H1 (cell line): ENCODE data around the gene DCUN1D2. TPM values are rescaled to one million over a fixed set of nuclear protein-coding genes. Genes with fewer than 3 reads are reported as not detected.

Experiments used
- CTCF ChIA-PET: fragments of 300-600 bp; sonication (Branson Sonifier 250); formaldehyde crosslinking; loops from one replicate; lab custom pipeline; 2021; ENCODE audit not compliant: partially characterized antibody; lab: Charles Lee
- POLR2A ChIA-PET: fragments of 300-600 bp; sonication (Branson Sonifier 250); formaldehyde crosslinking; loops from one replicate; lab custom pipeline; 2021; ENCODE audit warnings: inconsistent platforms; ENCODE audit not compliant: partially characterized antibody; lab: Charles Lee
- DNase-seq, 2 experiments: peaks; one replicate each; pipeline versions ENCODE4 v3.0.0 to v3.0.0-alpha.2; 2010 to 2022; ENCODE audit warnings: low spot score in 2 of 2, low read depth in 1 of 2, mixed read lengths in 1 of 2
- FAIRE-seq: peaks from 2 replicates; lab custom pipeline; 2011; peaks lifted over from hg19 to GRCh38; lab: Jason Lieb, UNC
- H2AFZ ChIP-seq: 2 replicates; pipeline ENCODE4 v1.8.1; 2012; ENCODE audit warnings: low read length, inconsistent platforms
- H2AK5ac ChIP-seq: 2 replicates; pipeline ENCODE4 v1.6.1; 2013; ENCODE audit warnings: low read depth, low read length
- H2BK120ac ChIP-seq: replicated peaks from 2 replicates; pipeline ENCODE3; 2013; ENCODE audit warnings: low read depth, low read length, inconsistent platforms
- H2BK12ac ChIP-seq: 2 replicates; pipeline ENCODE4 v1.6.1; 2013; ENCODE audit warnings: low read depth, low read length
- H2BK15ac ChIP-seq: 2 replicates; pipeline ENCODE4 v1.6.1; 2013; ENCODE audit warnings: low read length
- H2BK20ac ChIP-seq: 2 replicates; pipeline ENCODE4 v1.6.1; 2013; ENCODE audit warnings: low read length
- H2BK5ac ChIP-seq: 2 replicates; pipeline ENCODE4 v1.6.1; 2013; ENCODE audit warnings: low read depth, low read length
- H3K14ac ChIP-seq: 2 replicates; pipeline ENCODE4 v1.6.1; 2013; ENCODE audit warnings: inconsistent platforms; ENCODE audit not compliant: insufficient read length
- H3K18ac ChIP-seq: 2 replicates; pipeline ENCODE4 v1.6.1; 2013; ENCODE audit warnings: low read length; ENCODE audit errors: extremely low read depth
- H3K23ac ChIP-seq: 2 replicates; pipeline ENCODE4 v1.6.1; 2013; ENCODE audit warnings: inconsistent platforms; ENCODE audit not compliant: insufficient read length
- H3K23me2 ChIP-seq: 2 replicates; pipeline ENCODE4 v1.6.1; 2013; ENCODE audit warnings: low read depth, low read length
- H3K27ac ChIP-seq: 2 replicates; pipeline ENCODE4 v1.6.1; 2011; ENCODE audit warnings: low read depth, low read length, inconsistent platforms
- H3K27me3 ChIP-seq, 4 experiments: replicated peaks in 1 of 4; 1 replicate in 1 of 4; 2 replicates in 3 of 4; pipeline versions ENCODE4 v1.6.1 to v1.8.1; 2011 to 2013; ENCODE audit warnings: low read length in 3 of 4, mild to moderate bottlenecking in 3 of 4, inconsistent platforms in 2 of 4, mixed read lengths in 2 of 4, moderate library complexity in 1 of 4; ENCODE audit not compliant: control insufficient read depth in 3 of 4, insufficient read depth in 3 of 4; ENCODE audit errors: extremely low read depth in 1 of 4
- H3K36me3 ChIP-seq, 4 experiments: 2 replicates each; pipeline versions ENCODE4 v1.6.1 to v1.8.1; 2011 to 2013; ENCODE audit warnings: mild to moderate bottlenecking in 4 of 4, low read length in 3 of 4, moderate library complexity in 2 of 4, control low read depth in 1 of 4, inconsistent platforms in 1 of 4; ENCODE audit not compliant: insufficient read depth in 4 of 4, control insufficient read depth in 2 of 4
- H3K4ac ChIP-seq: replicated peaks from 2 replicates; pipeline ENCODE3; 2013; ENCODE audit warnings: low read length, low read depth, mixed read lengths, inconsistent platforms; ENCODE audit not compliant: insufficient read length
- H3K4me1 ChIP-seq, 4 experiments: replicated peaks in 1 of 4; 1 replicate in 1 of 4; 2 replicates in 3 of 4; pipeline versions ENCODE4 v1.6.1 to v1.8.1; 2011 to 2013; ENCODE audit warnings: low read length in 3 of 4, inconsistent platforms in 2 of 4, mixed read lengths in 1 of 4; ENCODE audit not compliant: insufficient read depth in 4 of 4, control insufficient read depth in 3 of 4
- H3K4me2 ChIP-seq, 2 experiments: 2 replicates each; pipeline versions ENCODE4 v1.6.1 to v1.8.1; 2011 to 2013; ENCODE audit warnings: low read depth in 2 of 2, low read length in 2 of 2, control low read depth in 1 of 2, inconsistent platforms in 1 of 2, mild to moderate bottlenecking in 1 of 2; ENCODE audit not compliant: insufficient read depth in 1 of 2
- H3K4me3 ChIP-seq, 4 experiments: fragments of 200-600, 300-600 bp in 1 of 4; sonication (generic), shearing (Covaris generic), sonication (Bioruptor Twin) in 1 of 4; 2 replicates each; pipeline versions ENCODE4 v1.5.1 to v1.8.1; 2011 to 2016; ENCODE audit warnings: low read length in 4 of 4, low read depth in 3 of 4, control low read depth in 2 of 4, inconsistent platforms in 2 of 4, mild to moderate bottlenecking in 2 of 4, mixed read lengths in 1 of 4, moderate library complexity in 1 of 4; ENCODE audit not compliant: insufficient read depth in 2 of 4; ENCODE audit errors: extremely low read depth in 1 of 4
- H3K56ac ChIP-seq: replicated peaks from 2 replicates; pipeline ENCODE3; 2013; ENCODE audit warnings: low read depth, mild to moderate bottlenecking, mixed read lengths, low read length, inconsistent platforms; ENCODE audit not compliant: insufficient read length
- H3K79me1 ChIP-seq: 2 replicates; pipeline ENCODE4 v1.6.1; 2013; ENCODE audit warnings: low read depth, low read length, control low read depth
- H3K79me2 ChIP-seq, 2 experiments: 2 replicates each; pipeline versions ENCODE4 v1.6.1 to v1.8.1; 2012 to 2013; ENCODE audit warnings: low read length in 2 of 2, mild to moderate bottlenecking in 2 of 2, inconsistent platforms in 1 of 2; ENCODE audit not compliant: insufficient read depth in 2 of 2, control insufficient read depth in 1 of 2
- H3K9ac ChIP-seq, 4 experiments: replicated peaks in 1 of 4; 1 replicate in 1 of 4; 2 replicates in 3 of 4; pipeline versions ENCODE4 v1.6.1 to v1.8.1; 2011 to 2013; ENCODE audit warnings: low read depth in 3 of 4, low read length in 3 of 4, control low read depth in 2 of 4, mild to moderate bottlenecking in 2 of 4, moderate library complexity in 2 of 4, inconsistent platforms in 1 of 4; ENCODE audit errors: extremely low read depth in 1 of 4
- H3K9me3 ChIP-seq, 2 experiments: 2 replicates each; pipeline versions ENCODE4 v1.6.1 to v1.8.1; 2012 to 2013; ENCODE audit warnings: mild to moderate bottlenecking in 2 of 2, moderate library complexity in 2 of 2, control low read depth in 1 of 2, inconsistent platforms in 1 of 2, low read depth in 1 of 2, low read length in 1 of 2, mixed read lengths in 1 of 2; ENCODE audit not compliant: insufficient read depth in 2 of 2
- H4K20me1 ChIP-seq, 2 experiments: replicated peaks in 1 of 2; 2 replicates each; pipeline versions ENCODE3 to v1.8.1; 2011 to 2013; ENCODE audit warnings: inconsistent platforms in 2 of 2, low read length in 2 of 2, mild to moderate bottlenecking in 1 of 2; ENCODE audit not compliant: insufficient read depth in 2 of 2, control insufficient read depth in 1 of 2
- H4K5ac ChIP-seq: 2 replicates; pipeline ENCODE4 v1.6.1; 2013; ENCODE audit warnings: low read length, low read depth, mixed read lengths, inconsistent platforms; ENCODE audit not compliant: insufficient read length
- H4K8ac ChIP-seq: 2 replicates; pipeline ENCODE4 v1.8.0; 2013; ENCODE audit warnings: mild to moderate bottlenecking, moderate library complexity, low read length, inconsistent platforms; ENCODE audit not compliant: insufficient read depth; ENCODE audit errors: extremely low read depth
- H4K91ac ChIP-seq: replicated peaks from 2 replicates; pipeline ENCODE3; 2013; ENCODE audit warnings: low read length, mixed read lengths, inconsistent platforms; ENCODE audit not compliant: insufficient read length
- BACH1 ChIP-seq: IDR thresholded peaks from 2 replicates; pipeline ENCODE4 v1.6.1; 2012; ENCODE audit warnings: low read length, improper control_type of control experiment
- BRCA1 ChIP-seq: IDR thresholded peaks from 2 replicates; pipeline ENCODE4 v1.6.1; 2012; ENCODE audit warnings: low read depth, low read length, improper control_type of control experiment
- CHD1 ChIP-seq: IDR thresholded peaks from 2 replicates; pipeline ENCODE4 v1.6.1; 2012; ENCODE audit warnings: low read depth, low read length, improper control_type of control experiment
- CREB1 ChIP-seq: IDR thresholded peaks from 2 replicates; pipeline ENCODE4 v1.6.1; 2012; ENCODE audit warnings: inconsistent platforms
- HDAC2 ChIP-seq, 2 experiments: fragments of 300-600 bp in 1 of 2; sonication (generic) in 1 of 2; IDR thresholded peaks; 2 replicates each; pipeline ENCODE4 v1.6.1; 2011 to 2012; ENCODE audit warnings: low read depth in 2 of 2, low read length in 2 of 2, mild to moderate bottlenecking in 2 of 2, moderate library complexity in 2 of 2, borderline replicate concordance in 1 of 2, inconsistent platforms in 1 of 2
- PHF8 ChIP-seq: fragments of 200-600 bp; sonication (generic); conservative IDR thresholded peaks from 2 replicates; pipeline ENCODE4 v1.7.1; 2012; ENCODE audit warnings: low read depth, mild to moderate bottlenecking, inconsistent platforms, low read length, moderate library complexity
- POLR2AphosphoS5 ChIP-seq: IDR thresholded peaks from 2 replicates; pipeline ENCODE4 v1.6.1; 2011; ENCODE audit warnings: low read depth, low read length
- SP1 ChIP-seq: IDR thresholded peaks from 2 replicates; pipeline ENCODE4 v1.6.1; 2011; ENCODE audit warnings: low read depth, low read length
- SP2 ChIP-seq: IDR thresholded peaks from 2 replicates; pipeline ENCODE4 v1.6.1; 2012; ENCODE audit warnings: mild to moderate bottlenecking, low read length, inconsistent platforms
- TEAD4 ChIP-seq: IDR thresholded peaks from 2 replicates; pipeline ENCODE4 v1.6.1; 2012; ENCODE audit warnings: low read depth, low read length, inconsistent platforms, mixed read lengths
- WGBS, 2 experiments: shearing (Covaris generic) in 1 of 2; methylation state at CpG; one replicate each; pipeline versions ENCODE4 v1.1.6 to v1.1.7; 2013 to 2015; ENCODE audit warnings: low lambda C conversion rate in 2 of 2, mixed read lengths in 2 of 2, inconsistent platforms in 1 of 2, low coverage in 1 of 2, missing lambda C conversion rate in 1 of 2; ENCODE audit not compliant: insufficient replicate concordance in 2 of 2, insufficient coverage in 1 of 2, insufficient read length in 1 of 2; ENCODE audit errors: extremely low coverage in 1 of 2, missing lambda C conversion rate in 1 of 2; 5-methylcytosine and 5-hydroxymethylcytosine counted together
- polyA plus RNA-seq, 7 experiments: library from polyadenylated mRNA; depleted of rRNA in 3 of 7; stranded (reverse) in 5 of 7; unstranded in 2 of 7; fragments of >200 nt in 5 of 7; fragments of 200-250 nt in 2 of 7; gene quantifications; 1 replicate in 5 of 7; 2 replicates in 1 of 7; 4 replicates in 1 of 7; pipeline versions ENCODE4 v1.2.1 to v1.2.3, GENCODE V29; 2011 to 2013; ENCODE audit warnings: missing spikeins in 2 of 7, mixed read lengths in 2 of 7
- total RNA-seq: library from RNA; stranded (reverse); fragmentation: NEBNext Ultra II Directional; extraction: Animal tissue kit (Norgen Biotek cat#: 25700); gene quantifications from 2 replicates; pipeline ENCODE4 v1.2.1, GENCODE V29; 2021
- TF ChIP-seq, protein P1 (sequence below): IDR thresholded peaks from 2 replicates; pipeline ENCODE4 v1.6.1; 2012; ENCODE audit warnings: low read length, inconsistent platforms
- TF ChIP-seq, protein P2 (sequence below): IDR thresholded peaks from 2 replicates; pipeline ENCODE4 v1.6.1; 2012; ENCODE audit warnings: inconsistent platforms

DCUN1D2 gene
- total and polyA plus RNA-seq, 2 of the 8 experiments (the other 6 are each of a cell fraction or from before 2014, with no cell fraction given) = 19.5 to 35.3 TPM

DNA sequence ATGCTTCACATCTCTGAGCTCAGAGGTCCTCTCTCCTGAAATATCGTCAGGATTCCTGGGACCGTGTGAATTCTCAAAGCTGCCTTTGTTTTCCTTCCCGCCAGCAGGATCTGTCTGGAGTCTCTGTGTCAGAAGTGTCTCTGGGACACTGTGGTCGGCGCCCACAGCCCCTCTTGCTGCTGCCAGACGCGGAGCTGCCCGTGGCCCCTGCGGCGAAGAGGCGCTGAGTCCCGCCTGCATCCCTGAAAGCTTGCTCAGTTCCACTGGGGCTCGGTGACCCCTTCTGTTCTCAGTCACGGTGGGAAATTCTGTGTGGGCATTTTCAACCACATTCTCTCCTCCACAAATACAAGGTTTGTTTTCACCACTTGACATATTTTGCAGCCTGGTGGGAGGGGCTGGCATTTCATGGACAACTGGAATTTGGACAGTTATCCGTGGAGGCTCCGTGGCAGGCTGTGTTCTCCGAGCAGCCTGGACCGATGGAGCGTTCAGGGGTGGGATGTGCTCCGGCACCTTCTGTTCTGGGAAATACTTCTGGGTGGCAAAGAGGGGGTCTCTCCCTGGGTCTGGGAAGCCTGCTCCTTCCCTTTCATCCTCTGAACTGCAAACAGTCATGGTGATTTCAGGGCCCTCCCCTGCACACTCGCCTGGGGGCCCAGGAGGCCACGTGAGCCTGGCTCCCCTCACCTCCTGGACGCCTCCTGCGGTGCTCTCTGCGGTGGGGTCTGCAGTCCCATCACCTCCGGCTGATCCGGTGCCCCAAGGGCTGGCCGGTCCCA, 84.0 kb downstream of the DCUN1D2 start:
- WGBS, 2 experiments = 94% methylated on average over 28 of the region's 28 CpGs; no CpG with 5 or more reads in 1 of the 2 experiments
- no peak overlapping the region for H3K14ac ChIP-seq
- H2BK20ac ChIP-seq = no peak overlapping the region
- H2AFZ ChIP-seq = no peak overlapping the region
- CTCF ChIA-PET = interaction anchor here (1.1 kb wide), 1 partner anchor 8 kb away, joined by 3 read pairs; no protein-coding TSS in a partner anchor
- H3K18ac ChIP-seq = no peak overlapping the region
- no peak overlapping the region; the same call in 1 of the 2 replicates for H2BK5ac ChIP-seq
- H4K5ac ChIP-seq = no peak overlapping the region
- no peaks in the 10 kb centered on the region for H3K23me2 ChIP-seq
- H3K4ac ChIP-seq = no peak overlapping the region
- no peak overlapping the region for H2BK120ac ChIP-seq
- H4K20me1 ChIP-seq = no peaks in the 10 kb centered on the region
- H3K79me1 ChIP-seq = no peaks in the 10 kb centered on the region
- DNase-seq (no peak), FAIRE-seq (no peak)
- no peak overlapping the region for H4K91ac ChIP-seq
- no peaks in the 10 kb centered on the region for H3K27me3 ChIP-seq
- H3K56ac ChIP-seq = no peak overlapping the region
- no peaks in the 10 kb centered on the region for H3K36me3 ChIP-seq
- H3K4me3 ChIP-seq = no peak overlapping the region
- TF ChIP-seq SP2 (no peak), BACH1 (no peak), HDAC2 (IDR thresholded peaks at IDR 0.05; ENCODE audit: borderline replicate concordance in 1 of 2, low read depth in 2 of 2, low read length in 2 of 2) (no peak), TEAD4 (no peak), CHD1 (no peak), CREB1 (no peak), SP1 (no peak), POLR2AphosphoS5 (no peak), PHF8 (no peak), BRCA1 (no peak)
- TF ChIP-seq, protein P1, sequence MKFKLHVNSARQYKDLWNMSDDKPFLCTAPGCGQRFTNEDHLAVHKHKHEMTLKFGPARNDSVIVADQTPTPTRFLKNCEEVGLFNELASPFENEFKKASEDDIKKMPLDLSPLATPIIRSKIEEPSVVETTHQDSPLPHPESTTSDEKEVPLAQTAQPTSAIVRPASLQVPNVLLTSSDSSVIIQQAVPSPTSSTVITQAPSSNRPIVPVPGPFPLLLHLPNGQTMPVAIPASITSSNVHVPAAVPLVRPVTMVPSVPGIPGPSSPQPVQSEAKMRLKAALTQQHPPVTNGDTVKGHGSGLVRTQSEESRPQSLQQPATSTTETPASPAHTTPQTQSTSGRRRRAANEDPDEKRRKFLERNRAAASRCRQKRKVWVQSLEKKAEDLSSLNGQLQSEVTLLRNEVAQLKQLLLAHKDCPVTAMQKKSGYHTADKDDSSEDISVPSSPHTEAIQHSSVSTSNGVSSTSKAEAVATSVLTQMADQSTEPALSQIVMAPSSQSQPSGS = no peak
- TF ChIP-seq, protein P2, sequence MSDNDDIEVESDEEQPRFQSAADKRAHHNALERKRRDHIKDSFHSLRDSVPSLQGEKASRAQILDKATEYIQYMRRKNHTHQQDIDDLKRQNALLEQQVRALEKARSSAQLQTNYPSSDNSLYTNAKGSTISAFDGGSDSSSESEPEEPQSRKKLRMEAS = no peak
- TF ChIP-seq, all 59 proteins: peak for 0
- H2BK15ac ChIP-seq = no peak overlapping the region
- no peak overlapping the region for H3K4me2 ChIP-seq
- H3K9me3 ChIP-seq = no peaks in the 10 kb centered on the region; a peak in 1 of 4 replicates
- H3K23ac ChIP-seq = no peak overlapping the region
- no peak overlapping the region for H3K9ac ChIP-seq
- no peak overlapping the region for H3K27ac ChIP-seq
- H3K4me1 ChIP-seq = no peaks in the 10 kb centered on the region; a peak in 1 of 7 replicates
- H3K79me2 ChIP-seq = no peaks in the 10 kb centered on the region
- no peak overlapping the region for H2AK5ac ChIP-seq
- no peak overlapping the region; the same call in 1 of the 2 replicates for H4K8ac ChIP-seq
- POLR2A ChIA-PET = no interaction called here
- H2BK12ac ChIP-seq = no peak overlapping the region
